H1 (cell line): ENCODE measurements around the gene CNGA1. TPM values are rescaled to one million over a fixed set of nuclear protein-coding genes. Genes with fewer than 3 reads are reported as not detected.

Experiments used
- CTCF ChIA-PET: fragments of 300-600 bp; sonication (Branson Sonifier 250); formaldehyde crosslinking; loops from one replicate; lab custom pipeline; 2021; ENCODE audit not compliant: partially characterized antibody; lab: Charles Lee
- POLR2A ChIA-PET: fragments of 300-600 bp; sonication (Branson Sonifier 250); formaldehyde crosslinking; loops from one replicate; lab custom pipeline; 2021; ENCODE audit warnings: inconsistent platforms; ENCODE audit not compliant: partially characterized antibody; lab: Charles Lee
- DNase-seq, 2 experiments: peaks; one replicate each; pipeline versions ENCODE4 v3.0.0 to v3.0.0-alpha.2; 2010 to 2022; ENCODE audit warnings: low spot score in 2 of 2, low read depth in 1 of 2, mixed read lengths in 1 of 2
- FAIRE-seq: peaks from 2 replicates; lab custom pipeline; 2011; peaks lifted over from hg19 to GRCh38; lab: Jason Lieb, UNC
- H2AFZ ChIP-seq: 2 replicates; pipeline ENCODE4 v1.8.1; 2012; ENCODE audit warnings: low read length, inconsistent platforms
- H2AK5ac ChIP-seq: 2 replicates; pipeline ENCODE4 v1.6.1; 2013; ENCODE audit warnings: low read depth, low read length
- H2BK120ac ChIP-seq: replicated peaks from 2 replicates; pipeline ENCODE3; 2013; ENCODE audit warnings: low read depth, low read length, inconsistent platforms
- H2BK12ac ChIP-seq: 2 replicates; pipeline ENCODE4 v1.6.1; 2013; ENCODE audit warnings: low read depth, low read length
- H2BK15ac ChIP-seq: 2 replicates; pipeline ENCODE4 v1.6.1; 2013; ENCODE audit warnings: low read length
- H2BK20ac ChIP-seq: 2 replicates; pipeline ENCODE4 v1.6.1; 2013; ENCODE audit warnings: low read length
- H2BK5ac ChIP-seq: 2 replicates; pipeline ENCODE4 v1.6.1; 2013; ENCODE audit warnings: low read depth, low read length
- H3K14ac ChIP-seq: 2 replicates; pipeline ENCODE4 v1.6.1; 2013; ENCODE audit warnings: inconsistent platforms; ENCODE audit not compliant: insufficient read length
- H3K18ac ChIP-seq: 2 replicates; pipeline ENCODE4 v1.6.1; 2013; ENCODE audit warnings: low read length; ENCODE audit errors: extremely low read depth
- H3K23ac ChIP-seq: 2 replicates; pipeline ENCODE4 v1.6.1; 2013; ENCODE audit warnings: inconsistent platforms; ENCODE audit not compliant: insufficient read length
- H3K23me2 ChIP-seq: 2 replicates; pipeline ENCODE4 v1.6.1; 2013; ENCODE audit warnings: low read depth, low read length
- H3K27ac ChIP-seq: 2 replicates; pipeline ENCODE4 v1.6.1; 2011; ENCODE audit warnings: low read depth, low read length, inconsistent platforms
- H3K27me3 ChIP-seq, 4 experiments: replicated peaks in 1 of 4; 1 replicate in 1 of 4; 2 replicates in 3 of 4; pipeline versions ENCODE4 v1.6.1 to v1.8.1; 2011 to 2013; ENCODE audit warnings: low read length in 3 of 4, mild to moderate bottlenecking in 3 of 4, inconsistent platforms in 2 of 4, mixed read lengths in 2 of 4, moderate library complexity in 1 of 4; ENCODE audit not compliant: control insufficient read depth in 3 of 4, insufficient read depth in 3 of 4; ENCODE audit errors: extremely low read depth in 1 of 4
- H3K36me3 ChIP-seq, 4 experiments: 2 replicates each; pipeline versions ENCODE4 v1.6.1 to v1.8.1; 2011 to 2013; ENCODE audit warnings: mild to moderate bottlenecking in 4 of 4, low read length in 3 of 4, moderate library complexity in 2 of 4, control low read depth in 1 of 4, inconsistent platforms in 1 of 4; ENCODE audit not compliant: insufficient read depth in 4 of 4, control insufficient read depth in 2 of 4
- H3K4ac ChIP-seq: replicated peaks from 2 replicates; pipeline ENCODE3; 2013; ENCODE audit warnings: low read length, low read depth, mixed read lengths, inconsistent platforms; ENCODE audit not compliant: insufficient read length
- H3K4me1 ChIP-seq, 4 experiments: replicated peaks in 1 of 4; 1 replicate in 1 of 4; 2 replicates in 3 of 4; pipeline versions ENCODE4 v1.6.1 to v1.8.1; 2011 to 2013; ENCODE audit warnings: low read length in 3 of 4, inconsistent platforms in 2 of 4, mixed read lengths in 1 of 4; ENCODE audit not compliant: insufficient read depth in 4 of 4, control insufficient read depth in 3 of 4
- H3K4me2 ChIP-seq, 2 experiments: 2 replicates each; pipeline versions ENCODE4 v1.6.1 to v1.8.1; 2011 to 2013; ENCODE audit warnings: low read depth in 2 of 2, low read length in 2 of 2, control low read depth in 1 of 2, inconsistent platforms in 1 of 2, mild to moderate bottlenecking in 1 of 2; ENCODE audit not compliant: insufficient read depth in 1 of 2
- H3K4me3 ChIP-seq, 4 experiments: fragments of 200-600, 300-600 bp in 1 of 4; sonication (generic), shearing (Covaris generic), sonication (Bioruptor Twin) in 1 of 4; 2 replicates each; pipeline versions ENCODE4 v1.5.1 to v1.8.1; 2011 to 2016; ENCODE audit warnings: low read length in 4 of 4, low read depth in 3 of 4, control low read depth in 2 of 4, inconsistent platforms in 2 of 4, mild to moderate bottlenecking in 2 of 4, mixed read lengths in 1 of 4, moderate library complexity in 1 of 4; ENCODE audit not compliant: insufficient read depth in 2 of 4; ENCODE audit errors: extremely low read depth in 1 of 4
- H3K56ac ChIP-seq: replicated peaks from 2 replicates; pipeline ENCODE3; 2013; ENCODE audit warnings: low read depth, mild to moderate bottlenecking, mixed read lengths, low read length, inconsistent platforms; ENCODE audit not compliant: insufficient read length
- H3K79me1 ChIP-seq: 2 replicates; pipeline ENCODE4 v1.6.1; 2013; ENCODE audit warnings: low read depth, low read length, control low read depth
- H3K79me2 ChIP-seq, 2 experiments: 2 replicates each; pipeline versions ENCODE4 v1.6.1 to v1.8.1; 2012 to 2013; ENCODE audit warnings: low read length in 2 of 2, mild to moderate bottlenecking in 2 of 2, inconsistent platforms in 1 of 2; ENCODE audit not compliant: insufficient read depth in 2 of 2, control insufficient read depth in 1 of 2
- H3K9ac ChIP-seq, 4 experiments: replicated peaks in 1 of 4; 1 replicate in 1 of 4; 2 replicates in 3 of 4; pipeline versions ENCODE4 v1.6.1 to v1.8.1; 2011 to 2013; ENCODE audit warnings: low read depth in 3 of 4, low read length in 3 of 4, control low read depth in 2 of 4, mild to moderate bottlenecking in 2 of 4, moderate library complexity in 2 of 4, inconsistent platforms in 1 of 4; ENCODE audit errors: extremely low read depth in 1 of 4
- H3K9me3 ChIP-seq, 2 experiments: 2 replicates each; pipeline versions ENCODE4 v1.6.1 to v1.8.1; 2012 to 2013; ENCODE audit warnings: mild to moderate bottlenecking in 2 of 2, moderate library complexity in 2 of 2, control low read depth in 1 of 2, inconsistent platforms in 1 of 2, low read depth in 1 of 2, low read length in 1 of 2, mixed read lengths in 1 of 2; ENCODE audit not compliant: insufficient read depth in 2 of 2
- H4K20me1 ChIP-seq, 2 experiments: replicated peaks in 1 of 2; 2 replicates each; pipeline versions ENCODE3 to v1.8.1; 2011 to 2013; ENCODE audit warnings: inconsistent platforms in 2 of 2, low read length in 2 of 2, mild to moderate bottlenecking in 1 of 2; ENCODE audit not compliant: insufficient read depth in 2 of 2, control insufficient read depth in 1 of 2
- H4K5ac ChIP-seq: 2 replicates; pipeline ENCODE4 v1.6.1; 2013; ENCODE audit warnings: low read length, low read depth, mixed read lengths, inconsistent platforms; ENCODE audit not compliant: insufficient read length
- H4K8ac ChIP-seq: 2 replicates; pipeline ENCODE4 v1.8.0; 2013; ENCODE audit warnings: mild to moderate bottlenecking, moderate library complexity, low read length, inconsistent platforms; ENCODE audit not compliant: insufficient read depth; ENCODE audit errors: extremely low read depth
- H4K91ac ChIP-seq: replicated peaks from 2 replicates; pipeline ENCODE3; 2013; ENCODE audit warnings: low read length, mixed read lengths, inconsistent platforms; ENCODE audit not compliant: insufficient read length
- CBX8 ChIP-seq: fragments of 300-800, 300-1000 bp; sonication (generic); IDR thresholded peaks from 2 replicates; pipeline ENCODE4 v1.7.1; 2016; ENCODE audit warnings: low read depth, low read length, borderline replicate concordance
- WGBS, 2 experiments: shearing (Covaris generic) in 1 of 2; methylation state at CpG; one replicate each; pipeline versions ENCODE4 v1.1.6 to v1.1.7; 2013 to 2015; ENCODE audit warnings: low lambda C conversion rate in 2 of 2, mixed read lengths in 2 of 2, inconsistent platforms in 1 of 2, low coverage in 1 of 2, missing lambda C conversion rate in 1 of 2; ENCODE audit not compliant: insufficient replicate concordance in 2 of 2, insufficient coverage in 1 of 2, insufficient read length in 1 of 2; ENCODE audit errors: extremely low coverage in 1 of 2, missing lambda C conversion rate in 1 of 2; 5-methylcytosine and 5-hydroxymethylcytosine counted together
- polyA plus RNA-seq, 7 experiments: library from polyadenylated mRNA; depleted of rRNA in 3 of 7; stranded (reverse) in 5 of 7; unstranded in 2 of 7; fragments of >200 nt in 5 of 7; fragments of 200-250 nt in 2 of 7; gene quantifications; 1 replicate in 5 of 7; 2 replicates in 1 of 7; 4 replicates in 1 of 7; pipeline versions ENCODE4 v1.2.1 to v1.2.3, GENCODE V29; 2011 to 2013; ENCODE audit warnings: missing spikeins in 2 of 7, mixed read lengths in 2 of 7
- total RNA-seq: library from RNA; stranded (reverse); fragmentation: NEBNext Ultra II Directional; extraction: Animal tissue kit (Norgen Biotek cat#: 25700); gene quantifications from 2 replicates; pipeline ENCODE4 v1.2.1, GENCODE V29; 2021

Gene CNGA1
- total and polyA plus RNA-seq, 2 of the 8 experiments (the other 6 are each of a cell fraction or from before 2014, with no cell fraction given) = 0.17 to 0.54 TPM

DNA sequence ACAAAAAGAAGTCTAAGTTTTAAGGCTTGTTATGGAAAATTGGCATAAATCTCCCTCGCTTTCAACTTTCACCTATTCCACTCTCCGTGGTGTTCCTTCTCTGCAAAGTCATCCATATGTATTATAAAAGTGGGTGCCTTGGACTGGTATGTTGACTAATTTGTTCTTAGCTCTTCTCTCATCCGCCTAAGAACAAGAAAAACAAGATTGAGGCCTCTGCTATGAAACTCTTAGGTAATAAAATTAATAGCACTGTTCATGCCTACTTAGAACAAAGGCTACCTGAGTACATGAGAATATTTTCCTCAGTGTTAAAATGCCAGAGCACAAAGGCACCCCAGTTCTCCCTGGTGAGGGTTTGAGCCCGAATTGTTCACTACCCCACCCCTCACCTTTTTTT lies 1.3 kb downstream of the CNGA1 start:
- CTCF ChIA-PET = interaction anchor here (0.9 to 1.5 kb wide), 2 partner anchors 13 to 47 kb away, joined by 3 read pairs; no protein-coding TSS in a partner anchor
- H3K36me3 ChIP-seq = peaks cover 0 to 6% (median 1%) of the 10 kb centered on the region in 4 experiments; a peak in 1 of 8 replicates
- H3K4me2 ChIP-seq = peak overlapping the region in 1 of 2 experiments; percentile 73; a peak in 2 of 4 replicates
- TF ChIP-seq CBX8 = no peak

More for the DNA sequence above, 1.3 kb downstream of the CNGA1 start:
- H3K23ac ChIP-seq = no peak overlapping the region
- no peak overlapping the region for H4K5ac ChIP-seq
- H2AK5ac ChIP-seq = no peak overlapping the region
- peaks cover 6% of the 10 kb centered on the region; the same call in 1 of the 2 replicates for H3K23me2 ChIP-seq
- peaks cover 0 to 2% (median 0%) of the 10 kb centered on the region in 4 experiments; a peak in 1 of 7 replicates for H3K4me1 ChIP-seq
- no peak for DNase-seq
- no peak overlapping the region for H2BK120ac ChIP-seq
- no peak for FAIRE-seq
- peaks cover 6 to 7% of the 10 kb centered on the region in 2 experiments for H3K9me3 ChIP-seq
- no peak overlapping the region for H4K91ac ChIP-seq
- H3K18ac ChIP-seq = no peak overlapping the region
- no peak overlapping the region for H4K8ac ChIP-seq
- H3K27me3 ChIP-seq = peaks cover 0 to 14% (median 6%) of the 10 kb centered on the region in 4 experiments; a peak in 5 of 7 replicates
- H3K79me1 ChIP-seq = no peaks in the 10 kb centered on the region
- H3K4ac ChIP-seq = no peak overlapping the region
- H3K9ac ChIP-seq = no peak overlapping the region
- no peak overlapping the region for H2AFZ ChIP-seq
- 83% methylated on average over 4 of the region's 4 CpGs; no CpG with 5 or more reads in 1 of the 2 experiments for WGBS, 2 experiments
- no peak overlapping the region for H3K56ac ChIP-seq
- H2BK20ac ChIP-seq = no peak overlapping the region
- POLR2A ChIA-PET = no interaction called here
- H3K27ac ChIP-seq = no peak overlapping the region
- H3K79me2 ChIP-seq = no peaks in the 10 kb centered on the region
- no peak overlapping the region for H2BK12ac ChIP-seq
- no peak overlapping the region for H2BK15ac ChIP-seq
- no peaks in the 10 kb centered on the region for H4K20me1 ChIP-seq
- H3K14ac ChIP-seq = no peak overlapping the region
- no peak overlapping the region for H2BK5ac ChIP-seq
- H3K4me3 ChIP-seq = 0 out of 8 replicates have a peak overlapping the region, but pooled peaks of 1 of the 4 experiments have one; percentile 93
